GM12875 (cell line): Measurements from ENCODE around the gene H2BK1.

ENCODE experiments used
- H3K4me3 ChIP-seq: one replicate; pipeline ENCODE4 v1.5.1; 2011; ENCODE audit warnings: low read depth, low read length, control low read depth
- TF ChIP-seq, protein P1 (sequence below): IDR thresholded peaks from 2 replicates; pipeline ENCODE4 v1.5.1; 2011; ENCODE audit warnings: low read depth, mild to moderate bottlenecking, control low read depth, inconsistent platforms, low read length, moderate library complexity, borderline replicate concordance; ENCODE audit not compliant: insufficient read depth

Gene H2BK1

GRCh38 chr7:151210087-151210854 lies at the start of gene H2BK1:
H2BK1 (minus strand) TSS chr7:151210488; CDS start chr7:151210318, 170 bp downstream.
- no peak within 1 kb of the TSS for H3K4me3 ChIP-seq
- TF ChIP-seq, protein P1, sequence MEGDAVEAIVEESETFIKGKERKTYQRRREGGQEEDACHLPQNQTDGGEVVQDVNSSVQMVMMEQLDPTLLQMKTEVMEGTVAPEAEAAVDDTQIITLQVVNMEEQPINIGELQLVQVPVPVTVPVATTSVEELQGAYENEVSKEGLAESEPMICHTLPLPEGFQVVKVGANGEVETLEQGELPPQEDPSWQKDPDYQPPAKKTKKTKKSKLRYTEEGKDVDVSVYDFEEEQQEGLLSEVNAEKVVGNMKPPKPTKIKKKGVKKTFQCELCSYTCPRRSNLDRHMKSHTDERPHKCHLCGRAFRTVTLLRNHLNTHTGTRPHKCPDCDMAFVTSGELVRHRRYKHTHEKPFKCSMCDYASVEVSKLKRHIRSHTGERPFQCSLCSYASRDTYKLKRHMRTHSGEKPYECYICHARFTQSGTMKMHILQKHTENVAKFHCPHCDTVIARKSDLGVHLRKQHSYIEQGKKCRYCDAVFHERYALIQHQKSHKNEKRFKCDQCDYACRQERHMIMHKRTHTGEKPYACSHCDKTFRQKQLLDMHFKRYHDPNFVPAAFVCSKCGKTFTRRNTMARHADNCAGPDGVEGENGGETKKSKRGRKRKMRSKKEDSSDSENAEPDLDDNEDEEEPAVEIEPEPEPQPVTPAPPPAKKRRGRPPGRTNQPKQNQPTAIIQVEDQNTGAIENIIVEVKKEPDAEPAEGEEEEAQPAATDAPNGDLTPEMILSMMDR: no peak

DNA sequence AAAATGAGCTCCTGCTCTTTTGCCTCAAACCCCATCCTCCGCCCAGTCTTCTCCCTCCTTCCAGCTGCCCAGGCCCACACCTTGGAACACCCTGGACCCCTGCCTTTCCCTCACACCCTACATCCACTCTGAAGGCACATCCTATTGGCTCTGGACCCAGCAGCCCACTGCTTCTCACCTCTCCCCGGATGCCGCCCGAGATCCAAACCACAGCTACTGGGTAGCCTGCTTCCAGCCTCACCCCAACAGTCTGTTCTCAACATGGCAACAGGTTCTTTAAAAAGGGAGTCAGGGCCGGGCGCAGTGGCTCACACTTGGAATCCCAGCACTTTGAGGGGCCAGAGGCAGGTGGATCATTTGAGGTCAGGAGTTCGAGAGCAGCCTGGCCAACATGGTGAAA lies 47.7 kb upstream of the H2BK1 start:
- TF ChIP-seq, protein P1: no peak

GRCh38 chr7:151256410-151257045 lies 46.2 kb upstream of the H2BK1 start:
- no peak overlapping the region for H3K4me3 ChIP-seq
- TF ChIP-seq, protein P1: no peak

More for the DNA sequence above, 47.7 kb upstream of the H2BK1 start:
- no peak overlapping the region for H3K4me3 ChIP-seq

GRCh38 chr7:151255390-151255789 lies 45.1 kb upstream of the H2BK1 start:
- H3K4me3 ChIP-seq: no peak overlapping the region
- TF ChIP-seq, protein P1: no peak

DNA sequence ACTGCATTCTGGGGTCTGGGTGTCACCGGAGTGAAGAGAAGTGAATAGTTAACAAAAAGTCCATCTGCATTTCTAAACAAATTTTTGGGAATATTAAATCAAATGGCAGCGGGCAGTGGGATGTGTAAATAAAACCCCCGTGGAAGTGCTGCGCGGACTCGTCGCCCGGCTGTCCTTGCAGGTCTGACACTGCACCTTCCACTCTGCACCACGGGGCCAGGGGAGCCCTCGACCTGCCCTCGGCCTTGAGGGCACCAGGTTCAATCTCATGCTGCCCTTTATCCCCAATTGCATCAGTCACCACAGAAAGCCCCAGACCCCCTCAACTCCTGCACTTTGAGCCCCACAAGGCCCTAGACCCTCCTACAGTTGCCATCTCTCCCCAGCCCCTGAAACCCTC lies 44.6 kb upstream of the H2BK1 start:
- no peak overlapping the region for H3K4me3 ChIP-seq
- TF ChIP-seq, protein P1: no peak

GRCh38 chr7:151254316-151254715 lies 44.0 kb upstream of the H2BK1 start:
- TF ChIP-seq, protein P1: no peak

GRCh38 chr7:151252961-151253711 lies 42.8 kb upstream of the H2BK1 start:
- TF ChIP-seq, protein P1: no peak
- no peak overlapping the region for H3K4me3 ChIP-seq

More at GRCh38 chr7:151254316-151254715, 44.0 kb upstream of the H2BK1 start:
- no peak overlapping the region for H3K4me3 ChIP-seq
